Measurements from ENCODE around the gene MINDY4.

Gene MINDY4

GRCh38 chr7:30771174-30771879 lies at the start of gene MINDY4:
TSS of gene MINDY4 (plus strand) at chr7:30771417. CDS start at chr7:30771494, 77 bp downstream.
- no peaks in the 10 kb centered on the region for H3K27me3 ChIP-seq (ENCODE audit: low read depth, low read length)
- no peaks in the 10 kb centered on the region for H3K36me3 ChIP-seq (ENCODE audit: control insufficient read depth in 1 of 2, insufficient read depth in 2 of 2, low read length in 2 of 2)

GRCh38 chr7:30722187-30722586 lies 49.0 kb upstream of the MINDY4 start:
- H3K36me3 ChIP-seq (ENCODE audit: control insufficient read depth in 1 of 2, insufficient read depth in 2 of 2, low read length in 2 of 2), result no peaks in the 10 kb centered on the region
- H3K27ac ChIP-seq (ENCODE audit: low read length), result no peak overlapping the region
- H3K4me1 ChIP-seq (ENCODE audit: control insufficient read depth in 1 of 2, insufficient read depth in 2 of 2, low read length in 2 of 2), result no peaks in the 10 kb centered on the region
- peaks cover 3 to 11% of the 10 kb centered on the region in 2 donors for H3K9me3 ChIP-seq (ENCODE audit: control insufficient read depth in 1 of 2, low read length in 2 of 2)
- H3K27me3 ChIP-seq (ENCODE audit: low read depth, low read length), result no peaks in the 10 kb centered on the region
- H3K4me3 ChIP-seq (ENCODE audit: low read depth in 1 of 2, low read length in 2 of 2), result no peak overlapping the region

More at GRCh38 chr7:30771174-30771879, at the start of gene MINDY4:
- Histone ChIP-seq H3K9me3 (ENCODE audit: control insufficient read depth in 1 of 2, low read length in 2 of 2) (no peaks in the 10 kb centered on the region), H3K4me1 (ENCODE audit: control insufficient read depth in 1 of 2, insufficient read depth in 2 of 2, low read length in 2 of 2) (peaks cover 0 to 5% of the 10 kb centered on the region in 2 donors), H3K4me3 (ENCODE audit: low read depth in 1 of 2, low read length in 2 of 2) (peak within 1 kb of the TSS; percentile 83 to 84), H3K27ac (ENCODE audit: low read length) (peak within 1 kb of the TSS; percentile 42)

GRCh38 chr7:30722671-30723070 lies 48.5 kb upstream of the MINDY4 start:
- H3K4me1 ChIP-seq (ENCODE audit: control insufficient read depth in 1 of 2, insufficient read depth in 2 of 2, low read length in 2 of 2), result no peaks in the 10 kb centered on the region

GRCh38 chr7:30723776-30724175 lies 47.4 kb upstream of the MINDY4 start:
- Histone ChIP-seq H3K9me3 (ENCODE audit: control insufficient read depth in 1 of 2, low read length in 2 of 2) (peaks cover 0 to 8% of the 10 kb centered on the region in 2 donors), H3K4me1 (ENCODE audit: control insufficient read depth in 1 of 2, insufficient read depth in 2 of 2, low read length in 2 of 2) (no peaks in the 10 kb centered on the region), H3K4me3 (ENCODE audit: low read depth in 1 of 2, low read length in 2 of 2) (no peak overlapping the region), H3K27me3 (ENCODE audit: low read depth, low read length) (no peaks in the 10 kb centered on the region), H3K27ac (ENCODE audit: low read length) (no peak overlapping the region), H3K36me3 (ENCODE audit: control insufficient read depth in 1 of 2, insufficient read depth in 2 of 2, low read length in 2 of 2) (no peaks in the 10 kb centered on the region)

More at GRCh38 chr7:30722671-30723070, 48.5 kb upstream of the MINDY4 start:
- Histone ChIP-seq H3K9me3 (ENCODE audit: control insufficient read depth in 1 of 2, low read length in 2 of 2) (peaks cover 2 to 11% of the 10 kb centered on the region in 2 donors), H3K27me3 (ENCODE audit: low read depth, low read length) (no peaks in the 10 kb centered on the region), H3K27ac (ENCODE audit: low read length) (no peak overlapping the region), H3K4me3 (ENCODE audit: low read depth in 1 of 2, low read length in 2 of 2) (no peak overlapping the region), H3K36me3 (ENCODE audit: control insufficient read depth in 1 of 2, insufficient read depth in 2 of 2, low read length in 2 of 2) (no peaks in the 10 kb centered on the region)

GRCh38 chr7:30726296-30727006 lies 44.8 kb upstream of the MINDY4 start:
- Histone ChIP-seq H3K4me1 (ENCODE audit: control insufficient read depth in 1 of 2, insufficient read depth in 2 of 2, low read length in 2 of 2) (no peaks in the 10 kb centered on the region), H3K4me3 (ENCODE audit: low read depth in 1 of 2, low read length in 2 of 2) (no peak overlapping the region), H3K27ac (ENCODE audit: low read length) (no peak overlapping the region)

GRCh38 chr7:30727061-30727945 lies 43.9 kb upstream of the MINDY4 start:
- Histone ChIP-seq H3K36me3 (ENCODE audit: control insufficient read depth in 1 of 2, insufficient read depth in 2 of 2, low read length in 2 of 2) (no peaks in the 10 kb centered on the region), H3K9me3 (ENCODE audit: control insufficient read depth in 1 of 2, low read length in 2 of 2) (no peaks in the 10 kb centered on the region), H3K4me3 (ENCODE audit: low read depth in 1 of 2, low read length in 2 of 2) (no peak overlapping the region), H3K27me3 (ENCODE audit: low read depth, low read length) (no peaks in the 10 kb centered on the region), H3K4me1 (ENCODE audit: control insufficient read depth in 1 of 2, insufficient read depth in 2 of 2, low read length in 2 of 2) (no peaks in the 10 kb centered on the region), H3K27ac (ENCODE audit: low read length) (no peak overlapping the region)

More at GRCh38 chr7:30726296-30727006, 44.8 kb upstream of the MINDY4 start:
- Histone ChIP-seq H3K36me3 (ENCODE audit: control insufficient read depth in 1 of 2, insufficient read depth in 2 of 2, low read length in 2 of 2) (no peaks in the 10 kb centered on the region), H3K27me3 (ENCODE audit: low read depth, low read length) (no peaks in the 10 kb centered on the region), H3K9me3 (ENCODE audit: control insufficient read depth in 1 of 2, low read length in 2 of 2) (no peaks in the 10 kb centered on the region)

GRCh38 chr7:30728591-30729100 lies 42.6 kb upstream of the MINDY4 start:
- H3K36me3 ChIP-seq (ENCODE audit: control insufficient read depth in 1 of 2, insufficient read depth in 2 of 2, low read length in 2 of 2), result no peaks in the 10 kb centered on the region
- H3K27me3 ChIP-seq (ENCODE audit: low read depth, low read length), result no peaks in the 10 kb centered on the region
- no peaks in the 10 kb centered on the region for H3K4me1 ChIP-seq (ENCODE audit: control insufficient read depth in 1 of 2, insufficient read depth in 2 of 2, low read length in 2 of 2)
- no peaks in the 10 kb centered on the region for H3K9me3 ChIP-seq (ENCODE audit: control insufficient read depth in 1 of 2, low read length in 2 of 2)
- H3K4me3 ChIP-seq (ENCODE audit: low read depth in 1 of 2, low read length in 2 of 2), result no peak overlapping the region
- H3K27ac ChIP-seq (ENCODE audit: low read length), result no peak overlapping the region

GRCh38 chr7:30729642-30730041 lies 41.6 kb upstream of the MINDY4 start:
- Histone ChIP-seq H3K27me3 (ENCODE audit: low read depth, low read length) (no peaks in the 10 kb centered on the region), H3K4me3 (ENCODE audit: low read depth in 1 of 2, low read length in 2 of 2) (no peak overlapping the region), H3K36me3 (ENCODE audit: control insufficient read depth in 1 of 2, insufficient read depth in 2 of 2, low read length in 2 of 2) (no peaks in the 10 kb centered on the region), H3K27ac (ENCODE audit: low read length) (no peak overlapping the region), H3K4me1 (ENCODE audit: control insufficient read depth in 1 of 2, insufficient read depth in 2 of 2, low read length in 2 of 2) (no peaks in the 10 kb centered on the region), H3K9me3 (ENCODE audit: control insufficient read depth in 1 of 2, low read length in 2 of 2) (no peaks in the 10 kb centered on the region)

- Histone ChIP-seq H3K36me3 (ENCODE audit: control insufficient read depth in 1 of 2, insufficient read depth in 2 of 2, low read length in 2 of 2) (no peaks in the 10 kb centered on the region), H3K27me3 (ENCODE audit: low read depth, low read length) (no peaks in the 10 kb centered on the region), H3K27ac (ENCODE audit: low read length) (no peak overlapping the region), H3K4me1 (ENCODE audit: control insufficient read depth in 1 of 2, insufficient read depth in 2 of 2, low read length in 2 of 2) (no peaks in the 10 kb centered on the region), H3K9me3 (ENCODE audit: control insufficient read depth in 1 of 2, low read length in 2 of 2) (no peaks in the 10 kb centered on the region), H3K4me3 (ENCODE audit: low read depth in 1 of 2, low read length in 2 of 2) (no peak overlapping the region)
These were observed 41.1 kb upstream of the MINDY4 start for GRCh38 chr7:30730097-30730496.

GRCh38 chr7:30730996-30731395 lies 40.2 kb upstream of the MINDY4 start:
- Histone ChIP-seq H3K9me3 (ENCODE audit: control insufficient read depth in 1 of 2, low read length in 2 of 2) (no peaks in the 10 kb centered on the region), H3K4me1 (ENCODE audit: control insufficient read depth in 1 of 2, insufficient read depth in 2 of 2, low read length in 2 of 2) (no peaks in the 10 kb centered on the region), H3K27ac (ENCODE audit: low read length) (no peak overlapping the region), H3K4me3 (ENCODE audit: low read depth in 1 of 2, low read length in 2 of 2) (no peak overlapping the region), H3K27me3 (ENCODE audit: low read depth, low read length) (no peaks in the 10 kb centered on the region), H3K36me3 (ENCODE audit: control insufficient read depth in 1 of 2, insufficient read depth in 2 of 2, low read length in 2 of 2) (no peaks in the 10 kb centered on the region)

GRCh38 chr7:30731581-30731980 lies 39.6 kb upstream of the MINDY4 start:
- Histone ChIP-seq H3K27ac (ENCODE audit: low read length) (no peak overlapping the region), H3K36me3 (ENCODE audit: control insufficient read depth in 1 of 2, insufficient read depth in 2 of 2, low read length in 2 of 2) (no peaks in the 10 kb centered on the region), H3K4me1 (ENCODE audit: control insufficient read depth in 1 of 2, insufficient read depth in 2 of 2, low read length in 2 of 2) (no peaks in the 10 kb centered on the region), H3K9me3 (ENCODE audit: control insufficient read depth in 1 of 2, low read length in 2 of 2) (no peaks in the 10 kb centered on the region), H3K4me3 (ENCODE audit: low read depth in 1 of 2, low read length in 2 of 2) (no peak overlapping the region), H3K27me3 (ENCODE audit: low read depth, low read length) (no peaks in the 10 kb centered on the region)
